GM23248 (cell line): ENCODE measurements around the gene GJD4. TPM values are rescaled to one million over a fixed set of nuclear protein-coding genes. Genes with fewer than 3 reads are reported as not detected.

Source experiments
- DNase-seq: peaks from one replicate; pipeline ENCODE4 v3.0.0-alpha.2; 2015
- H2AFZ ChIP-seq: fragments of 200-600 bp; sonication (generic); 2 replicates; pipeline ENCODE4 v1.6.1; 2016; ENCODE audit warnings: antibody characterized with exemption
- H3F3A ChIP-seq: fragments of 200-600 bp; sonication (generic); 2 replicates; pipeline ENCODE4 v1.6.1; 2016; ENCODE audit warnings: mild to moderate bottlenecking, antibody characterized with exemption, mixed run types; ENCODE audit not compliant: insufficient read depth
- H3K27ac ChIP-seq: fragments of 200-600 bp; sonication (generic); 2 replicates; pipeline ENCODE4 v1.5.1; 2016; ENCODE audit warnings: mild to moderate bottlenecking
- H3K27me3 ChIP-seq: fragments of 200-600 bp; sonication (generic); replicated peaks from 2 replicates; pipeline ENCODE4 v1.6.1; 2016; ENCODE audit warnings: mild to moderate bottlenecking; ENCODE audit not compliant: insufficient read depth
- H3K36me3 ChIP-seq: fragments of 200-600 bp; sonication (generic); 2 replicates; pipeline ENCODE4 v1.6.1; 2016; ENCODE audit warnings: low read depth, mild to moderate bottlenecking
- H3K4me1 ChIP-seq: fragments of 200-600 bp; sonication (generic); 2 replicates; pipeline ENCODE4 v1.6.1; 2016; ENCODE audit warnings: mild to moderate bottlenecking; ENCODE audit not compliant: insufficient read depth
- H3K4me2 ChIP-seq: fragments of 200-600 bp; sonication (generic); one replicate; pipeline ENCODE4 v1.6.1; 2016; ENCODE audit warnings: mild to moderate bottlenecking; ENCODE audit not compliant: unreplicated experiment
- H3K4me3 ChIP-seq: fragments of 200-600 bp; sonication (generic); 2 replicates; pipeline ENCODE4 v1.5.1; 2016; ENCODE audit warnings: mild to moderate bottlenecking
- H3K79me2 ChIP-seq: fragments of 200-600 bp; sonication (generic); 2 replicates; pipeline ENCODE4 v1.6.1; 2016; ENCODE audit warnings: mild to moderate bottlenecking; ENCODE audit not compliant: insufficient read depth
- H3K9ac ChIP-seq: fragments of 200-600 bp; sonication (generic); 2 replicates; pipeline ENCODE4 v1.6.1; 2016; ENCODE audit warnings: mild to moderate bottlenecking
- H3K9me2 ChIP-seq: fragments of 200-600 bp; sonication (generic); 2 replicates; pipeline ENCODE4 v1.6.1; 2016; ENCODE audit warnings: mixed run types, mild to moderate bottlenecking, moderate library complexity; ENCODE audit not compliant: insufficient read depth
- H3K9me3 ChIP-seq: fragments of 200-600 bp; sonication (generic); one replicate; pipeline ENCODE4 v1.6.1; 2017; ENCODE audit warnings: low read depth
- H4K20me1 ChIP-seq: fragments of 200-600 bp; sonication (generic); 2 replicates; pipeline ENCODE4 v1.6.0; 2016; ENCODE audit not compliant: insufficient read depth
- EZH2 ChIP-seq: fragments of 200-600 bp; sonication (generic); IDR thresholded peaks from 2 replicates; pipeline ENCODE4 v1.6.1; 2018; ENCODE audit warnings: antibody characterized with exemption, mild to moderate bottlenecking; ENCODE audit not compliant: insufficient read depth, poor library complexity, severe bottlenecking
- EZH2phosphoT487 ChIP-seq: fragments of 200-600 bp; sonication (generic); IDR thresholded peaks from 2 replicates; pipeline ENCODE4 v1.6.1; 2018; ENCODE audit warnings: antibody characterized with exemption, moderate library complexity, mild to moderate bottlenecking, low read depth; ENCODE audit not compliant: insufficient read depth
- WGBS, 2 experiments: methylation state at CpG; one replicate each; pipeline ENCODE4 v1.1.6; 2015 to 2017; ENCODE audit warnings: low lambda C conversion rate in 2 of 2, low coverage in 1 of 2; ENCODE audit errors: missing lambda C conversion rate in 2 of 2; 5-methylcytosine and 5-hydroxymethylcytosine counted together
- in situ Hi-C: fragments of 300-500 bp; cut with MboI; formaldehyde crosslinking; loops from 2 replicates; pipeline ENCODE4 v1.15.0; 2020
- polyA plus RNA-seq: library from polyadenylated mRNA; unstranded; fragments of >200 nt; fragmentation: Nextera tagmentation; extraction: Ambion mirVana; gene quantifications from 2 replicates; pipeline ENCODE4 v1.2.1, GENCODE V29; 2016
- total RNA-seq: library from RNA; depleted of rRNA; stranded (reverse); fragments of >200 nt; shearing (Covaris generic); gene quantifications from 2 replicates; pipeline ENCODE4 v1.2.3, GENCODE V29; 2014

The GJD4 gene
- total and polyA plus RNA-seq, 2 experiments from 2014 or later: not detected

- in situ Hi-C loops: no loop called here
- H3K27ac ChIP-seq: no peak overlapping the region
- WGBS, 2 experiments: 31 to 44% methylated on average over 3 of the region's 3 CpGs
Measured at GRCh38 chr10:35595106-35595505, 10.0 kb upstream of the GJD4 start.

GRCh38 chr10:35598379-35598778, 6.8 kb upstream of the GJD4 start:
- in situ Hi-C loops: no loop called here

More at GRCh38 chr10:35595106-35595505, 10.0 kb upstream of the GJD4 start:
- Histone ChIP-seq H3K4me1 (no peaks in the 10 kb centered on the region), H2AFZ (no peak overlapping the region), H3K4me3 (no peak overlapping the region), H3K4me2 (no peak overlapping the region), H3K79me2 (no peaks in the 10 kb centered on the region), H3K27me3 (peaks cover 5% of the 10 kb centered on the region), H3K9me3 (no peaks in the 10 kb centered on the region), H4K20me1 (no peaks in the 10 kb centered on the region), H3K36me3 (no peaks in the 10 kb centered on the region), H3K9ac (no peak overlapping the region), H3K9me2 (no peaks in the 10 kb centered on the region), H3F3A (no peaks in the 10 kb centered on the region)
- DNase-seq: no peak
- TF ChIP-seq EZH2: no peak
- TF ChIP-seq EZH2phosphoT487: no peak

DNA sequence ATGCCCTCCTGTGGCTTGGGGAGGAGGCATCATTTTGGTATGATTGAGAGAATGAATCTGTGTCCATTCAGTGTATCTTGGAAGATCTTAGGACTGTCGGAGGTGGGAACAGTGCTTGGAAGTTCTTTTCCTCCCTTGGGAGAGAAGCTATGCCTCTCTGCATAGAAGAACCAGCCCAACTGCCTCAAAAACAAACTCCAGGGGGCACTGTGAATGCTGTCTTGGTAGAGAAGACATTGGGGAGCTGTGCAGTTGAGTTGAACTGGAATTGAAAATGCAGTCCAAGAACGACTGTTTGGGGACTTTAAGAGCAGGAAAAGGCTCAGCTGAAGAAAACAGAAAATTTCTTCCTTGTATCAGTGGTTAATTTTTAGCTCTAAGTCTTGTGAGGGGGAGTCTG, 4.9 kb upstream of the GJD4 start:
- TF ChIP-seq EZH2phosphoT487 (no peak), EZH2 (no peak)
- in situ Hi-C loops: no loop called here

More at GRCh38 chr10:35598379-35598778, 6.8 kb upstream of the GJD4 start:
- Histone ChIP-seq H3K79me2 (no peaks in the 10 kb centered on the region), H3K9ac (no peak overlapping the region), H3K4me3 (no peak overlapping the region), H3F3A (no peaks in the 10 kb centered on the region), H3K9me2 (no peaks in the 10 kb centered on the region), H4K20me1 (no peaks in the 10 kb centered on the region), H2AFZ (no peak overlapping the region), H3K4me1 (no peaks in the 10 kb centered on the region), H3K27me3 (no peaks in the 10 kb centered on the region; the same call in 1 of the 2 replicates), H3K36me3 (no peaks in the 10 kb centered on the region), H3K4me2 (no peak overlapping the region), H3K27ac (no peak overlapping the region), H3K9me3 (no peaks in the 10 kb centered on the region)
- TF ChIP-seq EZH2phosphoT487 (no peak), EZH2 (no peak)
- 28 to 29% methylated on average over 6 of the region's 6 CpGs for WGBS, 2 experiments
- peak; percentile 15 for DNase-seq

GRCh38 chr10:35606430-35606829, 1.3 kb downstream of the GJD4 start:
- Histone ChIP-seq H3K27me3 (no peaks in the 10 kb centered on the region; the same call in 1 of the 2 replicates), H3F3A (no peaks in the 10 kb centered on the region), H3K79me2 (no peaks in the 10 kb centered on the region), H3K4me3 (no peak overlapping the region), H3K9ac (no peak overlapping the region), H2AFZ (no peak overlapping the region), H3K36me3 (no peaks in the 10 kb centered on the region), H3K9me2 (no peaks in the 10 kb centered on the region), H3K4me2 (no peak overlapping the region), H3K27ac (no peak overlapping the region), H3K4me1 (peaks cover 7% of the 10 kb centered on the region), H4K20me1 (no peaks in the 10 kb centered on the region), H3K9me3 (no peaks in the 10 kb centered on the region)
- 28 to 29% methylated on average over 6 of the region's 6 CpGs for WGBS, 2 experiments
- in situ Hi-C loops: no loop called here
- peak; percentile 24 for DNase-seq
- no peak for TF ChIP-seq EZH2phosphoT487
- no peak for TF ChIP-seq EZH2

More for the DNA sequence above, 4.9 kb upstream of the GJD4 start:
- no peaks in the 10 kb centered on the region for H3K36me3 ChIP-seq
- no peaks in the 10 kb centered on the region for H3K79me2 ChIP-seq
- whole genome bisulfite sequencing, 2 experiments: 58 to 72% methylated on average over 2 of the region's 2 CpGs
- H4K20me1 ChIP-seq: no peaks in the 10 kb centered on the region
- no peaks in the 10 kb centered on the region; the same call in 1 of the 2 replicates for H3K27me3 ChIP-seq
- H3K9me2 ChIP-seq: no peaks in the 10 kb centered on the region
- H3K4me1 ChIP-seq: no peaks in the 10 kb centered on the region
- no peak overlapping the region for H3K9ac ChIP-seq
- H3K4me2 ChIP-seq: no peak overlapping the region
- H3K27ac ChIP-seq: no peak overlapping the region
- no peak overlapping the region for H2AFZ ChIP-seq
- H3F3A ChIP-seq: no peaks in the 10 kb centered on the region
- no peak for DNase-seq
- H3K9me3 ChIP-seq: no peaks in the 10 kb centered on the region
- H3K4me3 ChIP-seq: no peak overlapping the region
